ENCODE measurements around the gene MERTK. TPM values are rescaled to one million over a fixed set of nuclear protein-coding genes. Genes with fewer than 3 reads are reported as not detected.
A peak's percentile ranks its signal among the peaks of the same experiment; 100 is the strongest.

MERTK gene
- total RNA-seq, 1 experiment from 2014 or later: 18.4 TPM

- TF ChIP-seq CTCF (conservative IDR thresholded peaks at IDR 0.05; ENCODE audit: low read depth, low read length) (no peak), EZH2 (IDR thresholded peaks at IDR 0.05; ENCODE audit: borderline replicate concordance, low read depth, low read length, poor library complexity, severe bottlenecking) (no peak)
- POLR2A ChIA-PET (ENCODE audit: low non-redundant PET): no interaction called here
- BruUV-seq (replicated peaks): no TSS peak
Measured at GRCh38 chr2:111970453-111970852, 72.0 kb downstream of the MERTK start.

GRCh38 chr2:111972955-111973565 is 74.7 kb downstream of the MERTK start:
- Histone ChIP-seq H3K9me3 (ENCODE audit: low read depth, low read length, poor library complexity, severe bottlenecking) (peaks cover 9% of the 10 kb centered on the region), H3K27me3 (replicated peaks; ENCODE audit: insufficient read depth, low read depth, low read length, poor library complexity) (no peaks in the 10 kb centered on the region), H3K4me3 (ENCODE audit: low read depth, low read length, poor library complexity, severe bottlenecking) (no peak overlapping the region), H3K27ac (ENCODE audit: low read depth, low read length, poor library complexity, severe bottlenecking) (no peak overlapping the region), H3K36me3 (ENCODE audit: insufficient read depth, low read length, poor library complexity, severe bottlenecking) (peaks cover 13% of the 10 kb centered on the region), H3K4me1 (ENCODE audit: insufficient read depth, low read length, poor library complexity, severe bottlenecking) (no peaks in the 10 kb centered on the region)
- ChIA-PET CTCF (no interaction called here), POLR2A (ENCODE audit: low non-redundant PET) (no interaction called here)
- intact Hi-C loops (cut with micrococcal nuclease; ENCODE audit: unreplicated experiment): no loop called here
- no TSS peak for BruUV-seq (replicated peaks)
- no peak for DNase-seq (ENCODE audit: low spot score)
- TF ChIP-seq EZH2 (IDR thresholded peaks at IDR 0.05; ENCODE audit: borderline replicate concordance, low read depth, low read length, poor library complexity, severe bottlenecking): no peak
- no peak for TF ChIP-seq CTCF (conservative IDR thresholded peaks at IDR 0.05; ENCODE audit: low read depth, low read length)

More at GRCh38 chr2:111970453-111970852, 72.0 kb downstream of the MERTK start:
- Histone ChIP-seq H3K27ac (ENCODE audit: low read depth, low read length, poor library complexity, severe bottlenecking) (no peak overlapping the region), H3K36me3 (ENCODE audit: insufficient read depth, low read length, poor library complexity, severe bottlenecking) (no peaks in the 10 kb centered on the region), H3K9me3 (ENCODE audit: low read depth, low read length, poor library complexity, severe bottlenecking) (no peaks in the 10 kb centered on the region), H3K27me3 (replicated peaks; ENCODE audit: insufficient read depth, low read depth, low read length, poor library complexity) (no peaks in the 10 kb centered on the region), H3K4me3 (ENCODE audit: low read depth, low read length, poor library complexity, severe bottlenecking) (no peak overlapping the region), H3K4me1 (ENCODE audit: insufficient read depth, low read length, poor library complexity, severe bottlenecking) (no peaks in the 10 kb centered on the region)
- DNase-seq (ENCODE audit: low spot score): no peak
- CTCF ChIA-PET: no interaction called here
- intact Hi-C loops (cut with micrococcal nuclease; ENCODE audit: unreplicated experiment): no loop called here

- DNase-seq (ENCODE audit: low spot score): no peak
- Histone ChIP-seq H3K27ac (ENCODE audit: low read depth, low read length, poor library complexity, severe bottlenecking) (no peak overlapping the region), H3K4me1 (ENCODE audit: insufficient read depth, low read length, poor library complexity, severe bottlenecking) (no peaks in the 10 kb centered on the region), H3K4me3 (ENCODE audit: low read depth, low read length, poor library complexity, severe bottlenecking) (no peak overlapping the region), H3K36me3 (ENCODE audit: insufficient read depth, low read length, poor library complexity, severe bottlenecking) (peaks cover 13% of the 10 kb centered on the region), H3K27me3 (replicated peaks; ENCODE audit: insufficient read depth, low read depth, low read length, poor library complexity) (no peaks in the 10 kb centered on the region), H3K9me3 (ENCODE audit: low read depth, low read length, poor library complexity, severe bottlenecking) (peaks cover 9% of the 10 kb centered on the region)
- no TSS peak for BruUV-seq (replicated peaks)
- no peak for TF ChIP-seq EZH2 (IDR thresholded peaks at IDR 0.05; ENCODE audit: borderline replicate concordance, low read depth, low read length, poor library complexity, severe bottlenecking)
- ChIA-PET CTCF (no interaction called here), POLR2A (ENCODE audit: low non-redundant PET) (no interaction called here)
- intact Hi-C loops (cut with micrococcal nuclease; ENCODE audit: unreplicated experiment): no loop called here
Measured at GRCh38 chr2:111973701-111974100, 75.3 kb downstream of the MERTK start.

- CTCF ChIA-PET: no interaction called here
- H3K27me3 ChIP-seq (replicated peaks; ENCODE audit: insufficient read depth, low read depth, low read length, poor library complexity): no peaks in the 10 kb centered on the region
- no peaks in the 10 kb centered on the region for H3K4me1 ChIP-seq (ENCODE audit: insufficient read depth, low read length, poor library complexity, severe bottlenecking)
- intact Hi-C loops (cut with micrococcal nuclease; ENCODE audit: unreplicated experiment): no loop called here
- TF ChIP-seq EZH2 (IDR thresholded peaks at IDR 0.05; ENCODE audit: borderline replicate concordance, low read depth, low read length, poor library complexity, severe bottlenecking): no peak
- no peak for TF ChIP-seq CTCF (conservative IDR thresholded peaks at IDR 0.05; ENCODE audit: low read depth, low read length)
- no peak overlapping the region for H3K4me3 ChIP-seq (ENCODE audit: low read depth, low read length, poor library complexity, severe bottlenecking)
- POLR2A ChIA-PET (ENCODE audit: low non-redundant PET): no interaction called here
- H3K9me3 ChIP-seq (ENCODE audit: low read depth, low read length, poor library complexity, severe bottlenecking): peaks cover 9% of the 10 kb centered on the region
- peaks cover 13% of the 10 kb centered on the region for H3K36me3 ChIP-seq (ENCODE audit: insufficient read depth, low read length, poor library complexity, severe bottlenecking)
- no peak overlapping the region for H3K27ac ChIP-seq (ENCODE audit: low read depth, low read length, poor library complexity, severe bottlenecking)
- no TSS peak for BruUV-seq (replicated peaks)
- DNase-seq (ENCODE audit: low spot score): peak; percentile 32
Measured at GRCh38 chr2:111975053-111975552, 76.7 kb downstream of the MERTK start.

All from A673 (cell line).